Stimulated activated CD4-positive, alpha-beta T cell treated with anti-CD3 and anti-CD28 coated beads, Interleukin-4, amount 100 ng/mL, for 4 hours (primary cell): ENCODE measurements around the gene TDP1.

ENCODE experiments used
- DNase-seq, 2 experiments: peaks; one replicate each; pipeline ENCODE4 v3.0.0-alpha.2; 2020

TDP1 gene

DNA sequence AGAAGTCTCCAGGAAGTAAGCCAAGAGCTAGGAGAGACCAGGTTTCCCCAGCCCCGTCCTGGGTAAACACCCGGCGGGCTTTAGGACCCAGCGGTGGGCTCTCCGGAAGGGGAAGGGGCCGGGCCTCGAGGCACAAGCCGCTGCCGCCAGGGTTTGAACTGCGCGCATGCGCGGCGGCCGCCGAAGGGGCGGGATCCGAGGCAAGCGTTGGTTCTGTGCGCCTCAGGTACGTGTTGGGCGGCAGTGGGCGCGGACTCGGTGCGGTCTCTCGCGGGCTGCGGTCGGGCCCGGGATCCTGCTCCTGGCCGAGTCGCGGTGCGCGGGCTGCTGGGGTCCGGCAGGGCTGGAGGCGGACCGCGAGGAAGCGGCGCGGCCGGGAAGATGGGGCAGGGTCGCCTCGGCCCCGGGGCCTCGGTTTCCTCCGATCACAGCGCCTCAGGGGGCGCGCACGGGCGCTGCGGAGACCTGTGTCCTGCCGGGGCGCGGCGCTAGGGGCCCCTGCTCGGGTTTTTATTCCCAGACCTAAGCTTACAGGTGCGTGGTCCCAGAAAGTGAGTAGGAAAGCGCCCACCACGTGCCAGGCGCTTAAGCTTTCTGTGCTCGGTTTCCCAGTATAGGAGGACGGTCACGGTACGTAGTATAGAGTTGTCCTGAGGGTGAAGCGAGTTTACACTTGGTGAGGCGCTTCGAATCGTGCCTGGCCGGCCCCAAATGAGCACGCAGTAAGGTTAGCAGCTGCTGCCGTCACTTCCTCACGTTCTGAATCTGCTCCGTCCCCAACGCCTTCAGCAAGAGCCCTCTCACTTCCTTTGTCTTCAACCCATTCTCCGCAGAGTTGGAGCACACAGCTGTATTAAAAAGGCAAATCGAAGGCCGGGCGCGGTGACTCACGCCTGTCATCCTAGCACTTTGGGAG is at the start of gene TDP1:
TDP1 (plus strand) TSS at position 183 of the 916 bp plus-strand sequence. CDS start 7,188 bp downstream, outside the sequence.
- DNase-seq: peak; percentile 96 to 97

- DNase-seq: no peak
Observed at GRCh38 chr14:89906000-89906399, 49.7 kb upstream of the TDP1 start.

- no peak for DNase-seq
Observed at GRCh38 chr14:89907655-89908054, 48.1 kb upstream of the TDP1 start.

DNA sequence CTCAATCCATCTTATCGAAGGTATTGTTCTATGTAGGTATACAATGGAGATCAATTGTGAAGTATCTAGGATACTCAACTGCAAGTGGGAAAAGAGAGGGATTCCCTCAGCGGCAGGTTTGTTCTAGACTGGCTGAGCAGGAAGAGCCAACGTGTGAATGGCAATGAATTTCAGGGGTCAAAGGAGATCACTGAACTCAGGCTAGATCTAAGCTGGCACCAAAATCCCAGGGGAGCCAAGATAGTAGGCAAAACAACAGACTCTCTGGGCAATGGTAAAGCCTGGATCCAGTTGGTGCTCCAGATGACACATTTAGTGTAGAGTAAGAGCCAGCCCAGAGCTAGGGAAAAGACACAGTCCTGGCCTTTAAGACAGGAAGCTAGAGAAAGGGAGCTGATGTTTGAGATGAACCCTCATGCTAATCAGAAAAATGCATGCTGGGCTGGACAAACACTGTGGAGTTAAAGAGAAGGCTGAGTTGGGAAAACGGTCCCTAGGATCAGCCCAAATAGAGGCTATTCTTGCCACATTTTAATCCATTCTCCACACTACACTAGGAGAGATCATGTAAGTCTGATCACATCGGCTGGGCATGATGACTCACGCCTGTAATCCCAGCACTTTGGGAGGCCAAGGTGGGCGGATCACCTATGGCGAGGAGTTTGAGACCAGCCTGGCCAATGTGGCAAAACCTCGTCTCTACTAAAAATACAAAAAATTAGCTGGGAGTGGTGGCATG is 46.8 kb upstream of the TDP1 start:
- no peak for DNase-seq

DNA sequence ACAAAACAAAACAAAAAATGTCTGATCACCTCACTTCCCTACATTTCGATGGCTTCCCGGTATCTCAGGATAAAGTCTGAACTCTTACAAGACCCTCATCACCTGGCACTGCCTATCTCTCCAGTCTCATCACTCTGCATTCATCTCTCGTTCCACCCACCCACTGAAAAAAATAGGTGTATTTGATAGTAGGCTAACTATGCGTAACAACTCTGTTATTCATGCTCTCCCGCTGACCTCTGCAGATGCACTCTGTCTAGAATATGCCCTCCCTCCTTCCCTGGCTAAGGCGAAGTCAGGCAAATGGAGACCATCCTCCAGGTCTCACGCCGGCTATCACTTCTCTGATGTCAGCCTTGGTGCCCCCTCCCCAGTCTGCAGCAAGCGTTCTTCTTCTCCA is 46.1 kb upstream of the TDP1 start:
- no peak for DNase-seq

- no peak for DNase-seq
Observed at GRCh38 chr14:89910691-89911009, 45.1 kb upstream of the TDP1 start.

DNA sequence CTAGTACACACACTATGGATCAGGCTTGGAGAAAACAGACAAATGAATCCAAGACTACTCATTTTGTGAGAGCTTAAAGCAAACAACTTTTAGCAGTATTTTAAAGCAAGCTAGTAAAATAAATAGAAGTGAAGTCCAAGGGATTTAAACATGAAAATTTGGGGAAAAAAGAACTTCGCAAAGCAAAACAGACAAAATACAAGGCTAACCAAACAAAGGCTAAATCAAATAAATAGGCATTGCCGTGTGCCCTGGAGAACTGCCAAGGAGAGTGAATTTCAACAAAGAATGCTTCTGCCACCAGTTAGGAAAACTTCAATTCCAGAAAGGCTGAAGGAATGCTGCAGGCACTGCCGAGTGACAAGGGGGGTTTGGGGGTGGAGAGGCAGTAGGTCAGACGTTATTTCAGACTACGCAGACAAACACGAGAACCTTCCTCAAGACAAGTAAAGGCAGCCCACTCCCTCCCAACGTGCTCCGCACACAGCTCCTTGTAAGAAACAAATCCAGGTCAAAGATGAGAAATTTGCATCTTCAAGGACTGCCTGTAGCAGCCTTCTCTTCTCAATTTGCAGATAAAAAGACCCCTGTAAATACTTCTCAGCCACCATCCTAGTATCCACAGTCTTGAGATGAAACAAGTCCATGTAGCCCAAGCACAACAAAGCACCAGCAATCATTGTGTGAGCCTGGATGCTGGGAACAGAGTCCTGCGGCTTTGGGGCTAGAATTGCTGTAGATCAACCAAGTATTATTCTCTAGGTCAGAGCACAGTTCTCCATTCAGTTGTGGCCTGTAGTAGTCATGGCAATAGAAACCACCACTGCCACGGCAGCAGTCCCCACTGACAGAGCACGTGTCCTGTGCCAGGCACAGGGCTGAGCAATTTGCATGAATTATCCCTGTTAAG is 44.5 kb upstream of the TDP1 start:
- no peak for DNase-seq

DNA sequence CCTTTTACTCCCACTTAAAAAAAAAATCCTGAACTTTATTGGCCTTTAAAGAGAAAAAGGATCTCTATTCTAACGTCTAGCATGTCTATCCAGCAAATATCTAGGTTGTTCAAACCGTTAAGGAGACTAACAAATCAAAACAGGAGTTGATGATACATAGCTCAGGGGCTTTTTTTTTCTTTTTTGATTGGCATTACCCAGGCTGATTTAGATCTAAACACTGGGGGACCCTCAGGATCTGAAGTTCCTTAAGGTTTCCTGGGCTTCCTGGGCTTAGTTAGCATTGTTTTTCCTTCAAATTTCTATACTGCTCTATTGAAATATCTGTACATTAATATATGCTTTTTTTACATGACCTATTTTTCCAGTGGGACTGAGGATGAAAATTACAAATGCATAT is 43.5 kb upstream of the TDP1 start:
- no peak for DNase-seq

- DNase-seq: no peak
Observed at GRCh38 chr14:89912667-89913211, 43.0 kb upstream of the TDP1 start.

GRCh38 chr14:89915114-89915878 is 40.4 kb upstream of the TDP1 start:
- peak; percentile 40 to 42 for DNase-seq

- DNase-seq: no peak
Observed at GRCh38 chr14:89918721-89919120, 37.0 kb upstream of the TDP1 start.

DNA sequence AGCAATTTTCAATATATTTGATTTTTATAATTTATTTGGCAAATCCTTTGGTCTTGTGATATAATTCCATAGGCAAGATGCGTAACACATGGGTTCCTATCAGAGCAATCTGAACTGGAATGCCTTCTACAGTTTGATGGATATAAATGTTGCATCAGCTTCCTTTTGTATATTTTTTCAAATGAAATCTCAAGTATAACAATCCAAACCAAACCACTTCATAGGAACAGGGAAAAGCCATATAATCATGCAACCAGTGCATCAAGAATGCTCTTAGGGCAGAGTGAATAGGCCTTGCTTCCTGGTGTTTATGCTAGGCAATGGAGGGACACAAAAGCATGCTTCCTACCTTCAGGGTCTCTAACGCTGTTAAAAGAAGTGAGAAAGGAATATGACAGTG is 35.7 kb upstream of the TDP1 start:
- DNase-seq: no peak

DNA sequence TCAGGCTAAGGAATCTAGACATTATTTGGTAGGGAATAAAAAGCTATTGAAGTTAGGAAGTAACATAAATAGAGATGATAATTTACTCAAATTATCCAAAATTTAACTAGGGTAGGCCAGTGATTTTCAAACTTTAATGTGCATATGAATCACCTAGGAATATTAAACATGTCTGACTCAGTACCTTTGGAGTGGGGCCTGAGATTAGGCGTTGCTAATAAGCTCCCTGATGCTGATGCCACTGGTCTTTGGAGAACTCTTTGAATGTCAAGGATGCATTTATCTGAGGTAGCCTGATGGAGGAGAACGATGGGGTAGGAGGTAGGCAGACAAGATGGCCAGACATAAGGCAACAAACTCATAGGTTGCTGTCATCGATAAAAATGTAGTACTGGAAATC is 34.4 kb upstream of the TDP1 start:
- DNase-seq: no peak

DNA sequence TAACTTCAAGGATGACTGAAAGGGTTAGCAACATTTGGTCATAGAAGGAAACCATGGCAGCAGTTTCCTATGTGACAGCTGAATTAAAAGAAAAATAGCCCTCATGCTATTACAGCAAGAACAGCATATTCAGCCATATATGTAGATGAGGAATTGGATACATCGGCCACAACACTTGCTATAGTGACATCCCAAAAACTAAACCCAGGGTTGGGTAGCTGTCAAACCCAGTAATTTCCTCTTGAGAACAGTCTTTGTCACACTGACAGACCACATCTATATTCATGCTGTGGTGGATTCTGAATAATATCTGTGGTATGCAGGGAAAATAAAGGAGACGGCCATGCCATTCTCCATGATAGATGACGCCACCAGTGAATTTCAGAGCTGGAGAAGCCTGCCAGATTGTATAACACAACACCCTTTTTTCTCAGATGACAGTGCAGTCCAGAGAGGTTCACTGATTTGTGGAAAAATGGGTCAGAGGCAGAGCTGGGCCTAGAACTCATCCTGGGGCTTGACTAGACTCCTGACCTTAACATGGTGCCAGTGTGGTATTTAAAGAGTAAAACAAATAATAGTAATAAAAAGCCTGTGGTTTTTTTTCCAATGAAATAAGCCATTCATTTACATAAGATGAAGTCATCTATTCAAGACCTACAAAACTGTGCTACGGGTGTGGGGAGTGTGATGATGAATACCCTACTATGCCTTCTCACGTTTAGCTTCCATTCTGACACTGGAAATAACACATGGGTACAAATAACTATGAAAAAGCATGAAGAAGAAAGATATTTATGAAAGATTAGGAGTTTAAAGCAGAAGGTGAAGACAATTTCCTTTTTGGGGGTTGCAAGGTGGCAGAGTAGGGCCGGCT is 33.5 kb upstream of the TDP1 start:
- no peak for DNase-seq

DNA sequence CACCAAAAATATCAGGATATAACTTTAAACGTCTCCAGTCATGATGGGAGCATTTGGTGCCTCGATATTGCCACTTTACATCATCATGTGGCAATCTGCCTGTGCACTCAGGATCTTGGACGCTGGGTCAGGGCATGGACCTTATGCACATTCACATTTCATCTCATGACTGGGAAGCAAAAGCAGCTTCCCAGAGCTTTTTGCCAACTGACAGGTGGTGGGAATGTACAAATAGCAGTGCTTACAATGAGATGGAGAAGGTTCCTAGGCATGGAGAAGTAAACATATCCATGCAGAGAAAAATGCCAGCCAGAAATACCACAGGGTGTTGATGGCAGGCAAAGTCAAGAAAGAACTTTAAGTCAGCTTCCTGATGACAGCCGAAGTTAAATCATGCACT is 31.5 kb upstream of the TDP1 start:
- no peak for DNase-seq

- no peak for DNase-seq
Observed at GRCh38 chr14:89926694-89927093, 29.0 kb upstream of the TDP1 start.

- DNase-seq: no peak
Observed at GRCh38 chr14:89927186-89927865, 28.4 kb upstream of the TDP1 start.

- no peak for DNase-seq
Observed at GRCh38 chr14:89933002-89933401, 22.7 kb upstream of the TDP1 start.

DNA sequence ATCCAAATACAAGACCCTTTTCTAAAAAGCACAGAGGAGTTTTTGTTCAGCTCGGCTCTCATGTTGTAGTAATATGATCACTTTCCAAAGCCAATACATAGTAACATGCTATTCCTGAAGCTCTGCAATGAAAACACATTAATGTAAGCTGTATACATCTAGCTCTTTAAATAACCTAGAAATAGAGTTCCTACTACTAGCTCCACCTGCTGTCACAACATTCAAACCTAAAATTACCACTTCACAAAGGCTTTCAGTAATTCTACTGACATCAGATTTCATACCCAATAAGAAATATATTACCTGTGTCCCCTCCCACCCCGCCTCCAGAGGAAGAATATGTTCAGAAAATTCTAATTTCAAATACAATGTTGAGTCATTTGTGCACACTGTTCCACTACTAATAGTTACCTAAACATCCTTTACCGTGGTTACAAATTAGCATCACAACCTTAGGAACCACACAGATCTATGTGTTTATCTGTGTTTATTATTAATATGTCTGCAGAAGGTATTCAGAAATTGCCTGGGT is 19.0 kb upstream of the TDP1 start:
- DNase-seq: no peak

- DNase-seq: no peak
Observed at GRCh38 chr14:89941830-89942377, 13.8 kb upstream of the TDP1 start.
